ENCODE results near the gene GLIS2. TPM values are rescaled to one million over a fixed set of nuclear protein-coding genes. Genes with fewer than 3 reads are reported as not detected.

GLIS2 gene
- total RNA-seq, 1 donor from 2014 or later, result 31.4 TPM

DNA sequence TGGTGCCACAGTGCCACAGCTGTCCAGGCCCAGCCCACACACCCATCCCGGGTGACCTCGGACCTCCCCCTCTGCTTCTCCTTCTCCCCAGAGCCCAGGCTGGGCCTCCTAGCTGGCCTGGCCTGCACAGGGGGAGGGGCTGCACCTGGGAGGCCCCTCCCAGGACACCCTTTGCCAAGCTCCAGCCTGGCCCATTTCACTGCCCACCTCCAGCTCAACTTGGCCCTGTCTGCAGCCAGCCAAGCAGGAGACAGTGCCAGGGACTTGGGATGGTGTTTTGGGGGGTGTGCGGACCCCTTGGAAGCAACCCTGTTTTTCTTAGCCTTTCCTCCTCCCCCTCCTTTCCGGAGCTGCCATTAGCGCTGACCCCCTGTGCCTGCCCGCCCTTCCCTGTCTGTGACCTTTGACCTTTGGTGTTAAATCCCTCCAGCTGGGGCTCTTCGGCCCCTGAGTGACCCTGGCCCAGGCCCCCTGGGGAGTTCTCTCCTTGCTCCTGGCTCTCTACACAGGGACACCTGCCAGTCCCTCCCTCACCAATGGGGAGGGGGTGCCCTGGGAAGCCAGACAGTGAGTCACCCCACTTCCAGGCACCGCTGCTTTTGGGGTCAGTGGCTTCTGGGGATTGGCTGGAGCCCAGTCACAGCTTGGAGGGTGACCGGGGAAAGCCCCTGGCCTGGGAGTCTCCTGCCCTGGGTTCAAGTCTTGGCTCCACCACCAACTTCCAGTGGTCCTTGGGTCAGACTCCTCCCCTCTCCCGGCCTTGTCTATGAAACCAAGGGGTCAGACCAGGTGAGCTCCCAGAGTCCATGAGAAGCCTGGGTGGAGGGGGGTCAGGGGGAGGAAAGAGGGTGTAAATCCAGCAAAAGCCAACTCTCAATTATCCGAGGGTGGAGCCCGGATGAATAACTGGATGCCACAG, 1.9 kb downstream of the GLIS2 start:
- intact Hi-C loops (cut with DNase I), result no loop called here
- DNase-seq (ENCODE audit: low spot score), result no peak

GRCh38 chr16:4318451-4318910, 2.6 kb downstream of the GLIS2 start:
- intact Hi-C loops (cut with DNase I), result no loop called here
- DNase-seq (ENCODE audit: low spot score), result no peak

GRCh38 chr16:4318967-4319366, 3.1 kb downstream of the GLIS2 start:
- no peak for DNase-seq (ENCODE audit: low spot score)
- intact Hi-C loops (cut with DNase I), result no loop called here

DNA sequence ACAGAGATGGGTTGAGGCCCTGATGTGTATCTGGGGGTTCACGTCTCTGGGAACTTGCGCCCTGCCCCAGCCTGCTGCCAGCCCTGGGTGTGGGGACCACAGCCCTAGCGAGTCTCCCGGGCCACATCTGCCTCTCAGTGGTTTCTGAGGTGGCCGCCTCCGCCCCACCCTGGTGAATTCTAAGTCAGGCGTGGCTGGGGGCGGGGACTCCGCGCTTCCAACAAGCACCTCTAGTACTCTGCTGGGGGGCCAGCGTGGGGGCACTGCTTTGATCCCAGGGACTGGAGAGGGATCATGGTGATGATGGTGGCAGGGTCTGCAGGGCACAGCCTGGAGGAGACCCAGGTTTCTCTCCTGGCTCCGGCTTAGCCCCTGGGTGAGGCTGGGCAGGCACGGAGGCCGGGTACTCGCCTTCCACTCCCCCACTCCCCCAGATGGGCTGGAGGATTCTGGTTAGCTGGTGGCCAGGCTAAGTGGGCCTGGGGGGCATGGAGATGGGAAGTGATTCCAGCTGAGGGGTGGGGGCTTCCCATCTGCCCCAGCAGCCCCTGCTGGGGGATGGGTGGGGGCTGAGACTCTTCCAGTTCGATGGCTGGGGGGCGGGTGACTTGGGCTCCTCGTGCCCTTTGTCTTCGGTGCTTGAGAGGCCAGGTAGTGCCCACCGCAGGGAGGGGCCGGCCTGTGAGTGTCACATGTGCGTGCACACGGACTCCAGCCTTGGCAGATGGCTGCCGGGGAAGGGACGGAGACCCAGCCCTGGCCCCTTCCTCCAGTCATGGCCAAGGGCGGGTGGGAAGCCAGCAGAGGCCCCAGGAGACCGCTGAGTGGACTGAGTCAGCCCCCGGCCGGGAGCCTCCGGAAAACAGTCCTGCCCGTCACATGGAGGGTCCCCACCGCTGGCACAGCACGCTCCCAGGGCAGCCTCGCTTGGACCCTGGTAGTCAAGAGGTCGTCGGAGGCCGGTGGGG, 3.9 kb downstream of the GLIS2 start:
- no peak for DNase-seq (ENCODE audit: low spot score)
- intact Hi-C loops (cut with DNase I), result no loop called here

GRCh38 chr16:4320571-4321137, 4.8 kb downstream of the GLIS2 start:
- no peak for DNase-seq (ENCODE audit: low spot score)
- intact Hi-C loops (cut with DNase I), result no loop called here

- DNase-seq (ENCODE audit: low spot score), result no peak
These were observed 5.6 kb downstream of the GLIS2 start for GRCh38 chr16:4321286-4322120.

GRCh38 chr16:4322121-4323052, 6.5 kb downstream of the GLIS2 start:
- intact Hi-C loops (cut with DNase I), result no loop called here
- no peak for DNase-seq (ENCODE audit: low spot score)

More at GRCh38 chr16:4321286-4322120, 5.6 kb downstream of the GLIS2 start:
- intact Hi-C loops (cut with DNase I), result no loop called here

DNA sequence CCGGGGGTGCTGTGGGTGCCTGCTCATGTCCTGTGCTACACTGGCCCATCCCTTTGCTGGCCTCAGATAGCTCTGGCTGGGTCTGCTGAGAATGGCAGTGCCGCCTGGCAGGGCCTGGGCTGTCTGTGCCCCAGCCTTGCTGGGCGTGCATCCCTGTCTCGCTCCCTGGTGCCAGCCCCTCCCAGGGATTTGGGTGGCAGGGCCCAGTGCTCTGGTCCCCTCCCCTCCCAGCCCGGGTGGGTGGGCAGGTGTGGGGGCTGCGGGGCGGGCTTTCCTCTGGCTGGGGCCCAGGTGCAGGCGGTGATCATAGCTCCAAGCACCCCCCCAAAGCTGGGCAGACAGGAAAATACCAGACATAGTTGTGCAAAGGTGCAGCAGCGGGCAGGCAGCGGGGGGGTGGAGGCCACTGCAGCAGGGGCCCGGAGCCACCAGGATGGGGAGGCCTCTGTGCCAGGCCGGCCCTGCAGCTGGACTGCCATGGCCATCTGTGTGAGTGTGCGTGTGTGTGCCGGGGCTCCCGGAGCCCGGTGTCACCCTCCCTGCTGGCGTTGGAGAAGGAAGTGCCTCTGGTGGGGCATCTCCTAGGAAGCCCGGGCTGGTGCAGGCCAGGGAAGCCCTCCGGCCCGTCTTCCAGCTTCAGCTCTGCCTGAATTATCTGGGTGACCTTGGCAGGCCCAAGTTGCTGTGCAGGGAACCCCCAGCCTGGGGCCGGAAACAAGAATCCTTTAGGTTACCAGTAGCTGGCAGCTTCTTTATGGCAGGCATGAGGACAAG, 7.4 kb downstream of the GLIS2 start:
- intact Hi-C loops (cut with DNase I), result no loop called here
- no peak for DNase-seq (ENCODE audit: low spot score)

- no peak for DNase-seq (ENCODE audit: low spot score)
- intact Hi-C loops (cut with DNase I), result no loop called here
These were observed 8.1 kb downstream of the GLIS2 start for GRCh38 chr16:4323845-4324488.

DNA sequence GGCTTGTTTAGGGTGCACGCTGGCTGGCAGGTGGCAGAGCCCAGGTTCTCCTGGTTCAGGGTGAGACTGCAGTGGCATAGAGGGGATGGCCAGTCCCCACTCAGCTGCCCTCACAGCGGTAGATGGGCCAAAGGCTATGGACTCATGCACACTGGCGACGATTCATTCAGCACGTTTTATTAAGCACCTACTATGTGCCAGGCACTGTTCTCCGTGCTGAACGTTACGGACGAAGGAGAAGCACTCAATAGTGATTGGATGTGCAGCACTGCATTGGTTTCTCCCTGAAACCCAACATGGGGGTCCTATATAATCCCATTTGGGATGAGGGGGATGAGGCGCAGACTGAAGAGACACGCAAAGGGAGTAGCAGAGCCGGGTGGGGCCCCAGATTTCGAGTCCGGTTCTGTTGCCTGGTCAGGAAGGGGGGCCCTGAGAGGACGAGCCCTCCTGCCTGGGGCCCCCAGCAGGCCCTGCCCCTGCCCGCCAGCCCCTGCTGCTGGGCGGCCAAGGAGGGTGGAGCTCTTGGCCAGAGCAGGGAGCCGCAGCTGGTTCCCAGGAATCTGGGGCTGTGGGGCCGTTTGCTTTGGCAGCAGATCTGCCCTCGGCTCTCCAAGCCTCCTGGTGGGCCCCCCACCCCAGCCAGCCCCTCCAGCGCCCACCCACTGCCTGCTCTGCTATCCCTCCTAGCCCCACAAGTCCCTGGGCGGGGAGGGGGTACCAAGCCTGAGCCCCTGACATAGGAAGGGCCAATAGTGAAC, 8.8 kb downstream of the GLIS2 start:
- DNase-seq (ENCODE audit: low spot score), result no peak
- intact Hi-C loops (cut with DNase I), result loop anchor here (5.0 kb wide), 1 partner anchor 52 kb away; the partner anchor contains the start of gene TFAP4

DNA sequence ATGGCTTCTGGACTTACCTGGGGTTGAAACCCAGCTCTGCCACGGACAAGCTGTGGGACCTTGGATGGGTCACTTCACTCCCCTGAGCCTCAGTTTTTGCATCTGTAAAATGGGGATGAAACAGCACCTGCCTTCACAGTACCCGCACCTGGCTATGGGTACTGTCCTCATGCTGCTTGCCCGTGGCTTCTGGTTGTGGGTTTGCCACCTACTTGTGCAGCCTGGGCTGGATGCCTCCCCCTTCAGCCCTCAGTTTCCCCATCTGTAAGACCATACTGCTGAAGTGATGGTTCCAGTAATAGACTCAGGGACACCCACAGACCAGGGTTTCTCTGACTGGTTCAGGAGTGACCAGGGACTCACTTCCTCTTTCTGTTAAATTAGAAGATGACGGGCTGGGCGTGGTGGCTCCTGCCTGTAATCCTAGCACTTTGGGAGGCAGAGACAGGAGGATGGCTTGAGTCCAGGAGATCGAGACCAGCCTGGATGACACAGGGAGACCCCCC, 9.4 kb downstream of the GLIS2 start:
- DNase-seq (ENCODE audit: low spot score), result no peak
- intact Hi-C loops (cut with DNase I), result loop anchor here (5.0 kb wide), 1 partner anchor 53 kb away; the partner anchor contains the start of gene TFAP4

DNA sequence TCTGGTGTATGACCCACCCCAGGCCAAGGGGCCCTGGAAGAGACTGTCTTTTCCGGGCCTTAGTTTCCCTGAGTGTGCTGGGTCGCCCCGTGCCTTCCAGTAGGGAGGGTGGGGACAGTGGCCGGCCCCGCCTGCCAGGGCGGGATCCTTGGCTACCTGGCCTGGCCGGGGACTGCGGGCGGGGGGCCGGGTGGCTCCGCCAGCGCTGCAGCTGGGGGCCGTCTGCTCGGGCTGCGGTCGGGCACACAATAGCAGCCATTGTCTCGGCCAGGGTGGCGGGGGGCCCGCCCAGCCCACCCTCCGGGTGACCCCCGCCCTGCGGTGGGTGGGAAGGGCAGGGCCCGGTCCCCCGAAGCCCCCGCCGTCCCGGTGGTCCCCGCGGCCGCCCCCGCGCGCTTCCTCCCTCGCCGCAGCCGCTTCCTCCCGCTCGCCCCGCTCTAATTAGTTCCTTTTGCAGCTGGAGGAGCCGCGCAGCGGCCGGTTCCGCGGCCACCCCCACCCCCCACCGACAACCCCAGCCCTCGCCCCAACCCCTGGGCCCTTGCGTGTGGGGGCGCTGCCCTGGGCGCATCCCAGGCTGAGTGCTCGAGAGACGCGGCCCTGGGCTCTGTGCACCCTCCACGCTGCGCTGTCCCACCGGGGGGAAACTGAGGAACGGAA, 11.6 kb downstream of the GLIS2 start:
- DNase-seq (ENCODE audit: low spot score), result no peak
- intact Hi-C loops (cut with DNase I), result loop anchor here (2.0 to 5.0 kb wide), 2 partner anchors 13 to 55 kb away; partner anchors contain the start of gene TFAP4

- DNase-seq (ENCODE audit: low spot score), result peak; percentile 91
- intact Hi-C loops (cut with DNase I), result loop anchor here (2.0 to 5.0 kb wide), 2 partner anchors 13 to 56 kb away; partner anchors contain the start of gene TFAP4
These were observed 12.3 kb downstream of the GLIS2 start for GRCh38 chr16:4328046-4328781.

Data from cardiac septum (tissue), 1 donor.